WI38 (cell line): ENCODE results near the gene MAPK13.
"Not testable (repeated sequence)": the region's sequence is repeated elsewhere in the genome, so short reads cannot be mapped to it uniquely, and the experiment has no call there.

Source experiments
- H3K4me3 ChIP-seq: 2 replicates; pipeline ENCODE4 v1.5.1; 2011; ENCODE audit warnings: low read depth, mild to moderate bottlenecking, control low read depth, low read length
- TF ChIP-seq, protein P1 (sequence below): IDR thresholded peaks from 2 replicates; pipeline ENCODE4 v1.5.1; 2012; ENCODE audit warnings: low read depth, mild to moderate bottlenecking, control low read depth, low read length

MAPK13 gene

GRCh38 chr6:36129941-36130666 is at the start of gene MAPK13:
Gene MAPK13, plus strand, starts transcription at chr6:36130513. Its CDS starts 70 bp downstream, at chr6:36130583.
- TF ChIP-seq, protein P1, sequence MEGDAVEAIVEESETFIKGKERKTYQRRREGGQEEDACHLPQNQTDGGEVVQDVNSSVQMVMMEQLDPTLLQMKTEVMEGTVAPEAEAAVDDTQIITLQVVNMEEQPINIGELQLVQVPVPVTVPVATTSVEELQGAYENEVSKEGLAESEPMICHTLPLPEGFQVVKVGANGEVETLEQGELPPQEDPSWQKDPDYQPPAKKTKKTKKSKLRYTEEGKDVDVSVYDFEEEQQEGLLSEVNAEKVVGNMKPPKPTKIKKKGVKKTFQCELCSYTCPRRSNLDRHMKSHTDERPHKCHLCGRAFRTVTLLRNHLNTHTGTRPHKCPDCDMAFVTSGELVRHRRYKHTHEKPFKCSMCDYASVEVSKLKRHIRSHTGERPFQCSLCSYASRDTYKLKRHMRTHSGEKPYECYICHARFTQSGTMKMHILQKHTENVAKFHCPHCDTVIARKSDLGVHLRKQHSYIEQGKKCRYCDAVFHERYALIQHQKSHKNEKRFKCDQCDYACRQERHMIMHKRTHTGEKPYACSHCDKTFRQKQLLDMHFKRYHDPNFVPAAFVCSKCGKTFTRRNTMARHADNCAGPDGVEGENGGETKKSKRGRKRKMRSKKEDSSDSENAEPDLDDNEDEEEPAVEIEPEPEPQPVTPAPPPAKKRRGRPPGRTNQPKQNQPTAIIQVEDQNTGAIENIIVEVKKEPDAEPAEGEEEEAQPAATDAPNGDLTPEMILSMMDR, result no peak
- no peak within 1 kb of the TSS for H3K4me3 ChIP-seq

DNA sequence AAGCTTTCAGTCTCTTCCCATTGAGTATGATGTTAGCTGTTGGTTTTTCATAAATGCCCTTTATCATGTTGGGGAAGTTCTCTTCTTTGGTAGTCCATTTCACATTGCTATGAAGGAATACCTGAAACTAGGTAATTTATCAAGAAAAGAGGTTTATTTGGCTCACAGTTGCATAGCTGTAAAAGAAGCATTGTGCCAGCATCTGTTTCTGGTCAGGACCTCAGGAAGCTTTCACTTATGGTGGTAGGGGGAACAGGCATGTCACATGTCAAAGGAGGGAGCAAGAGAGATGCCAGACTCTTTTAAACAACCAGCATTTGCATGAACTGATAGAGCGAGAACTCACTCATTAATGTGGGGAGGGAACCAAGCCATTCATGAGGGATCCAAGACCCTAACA is 48.0 kb upstream of the MAPK13 start:
- TF ChIP-seq, protein P1, result no peak
- H3K4me3 ChIP-seq, result no peak overlapping the region

- TF ChIP-seq, protein P1, result no peak
- H3K4me3 ChIP-seq, result no peak overlapping the region
Observed at GRCh38 chr6:36083446-36083845, 46.9 kb upstream of the MAPK13 start.

DNA sequence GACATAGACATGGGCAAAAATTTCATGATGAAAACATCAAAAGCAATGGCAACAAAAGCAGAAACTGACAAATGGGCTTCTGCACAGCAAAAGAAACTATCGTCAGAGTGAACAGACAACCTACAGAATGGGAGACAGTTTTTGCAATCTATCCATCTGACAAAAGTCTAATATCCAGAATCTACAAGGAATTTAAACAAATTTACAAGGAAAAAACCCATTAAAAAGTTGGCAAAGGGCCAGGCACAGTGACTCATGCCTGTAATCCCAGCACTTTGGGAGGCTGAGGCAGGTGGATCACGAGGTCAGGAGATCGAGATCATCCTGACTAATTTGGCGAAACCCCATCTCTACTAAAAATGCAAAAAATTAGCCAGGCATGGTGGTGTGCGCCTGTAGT is 42.1 kb upstream of the MAPK13 start:
- H3K4me3 ChIP-seq, result not testable (repeated sequence)

DNA sequence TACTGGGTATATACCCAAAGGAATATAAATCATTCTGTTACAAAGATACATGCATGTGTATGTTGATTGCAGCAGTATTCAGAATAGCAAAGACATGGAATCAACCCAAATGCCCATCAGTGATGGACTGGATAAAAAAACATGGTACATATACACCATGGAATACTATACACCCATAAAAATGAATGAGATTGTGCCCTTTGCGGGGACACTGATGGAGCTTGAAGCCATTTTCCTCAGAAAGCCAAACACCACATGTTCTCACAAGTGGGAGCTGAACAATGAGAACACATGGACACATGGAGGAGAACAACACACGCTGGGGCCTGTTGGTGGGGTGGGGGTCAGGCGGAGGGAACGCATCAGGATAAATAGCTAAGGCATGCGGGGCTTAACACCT is 41.3 kb upstream of the MAPK13 start:
- TF ChIP-seq, protein P1, result no peak
- no peak overlapping the region for H3K4me3 ChIP-seq

- TF ChIP-seq, protein P1, result no peak
- H3K4me3 ChIP-seq, result no peak overlapping the region
Observed at GRCh38 chr6:36094238-36094637, 36.1 kb upstream of the MAPK13 start.

DNA sequence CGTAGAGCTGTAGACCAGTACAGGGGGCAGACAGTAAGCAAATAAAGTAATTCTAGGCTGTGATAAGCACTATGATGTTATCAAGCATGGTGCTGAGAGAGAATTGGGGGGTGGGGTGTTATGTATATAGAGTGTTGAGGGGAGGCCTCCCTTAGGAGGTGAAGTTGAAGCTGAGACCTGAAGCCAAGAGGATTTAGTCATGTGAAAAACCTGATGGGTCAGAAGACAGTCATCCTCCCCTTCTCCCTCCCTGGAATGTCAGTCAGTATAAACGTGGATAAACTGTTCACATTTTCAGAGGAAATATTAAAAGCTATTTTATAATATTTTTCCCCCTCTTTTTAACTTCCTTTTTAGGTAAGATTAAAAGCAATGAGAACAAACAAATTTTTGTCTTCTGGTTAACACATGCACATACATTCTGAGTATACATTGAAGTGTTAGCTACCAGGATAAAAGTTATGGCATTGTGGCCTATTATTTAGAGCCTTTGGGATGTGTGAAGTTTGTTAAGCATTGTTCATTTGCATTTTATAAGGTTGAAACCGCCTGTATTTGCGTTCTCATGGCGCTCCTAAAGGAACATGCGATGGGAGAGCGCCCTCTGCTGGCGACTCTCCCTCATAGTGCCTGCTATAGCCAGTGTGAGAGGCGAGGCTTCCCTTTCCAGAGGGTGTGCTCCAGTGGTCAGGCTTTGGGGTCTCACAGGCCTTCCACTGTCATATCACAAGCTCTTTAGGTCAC is 35.4 kb upstream of the MAPK13 start:
- H3K4me3 ChIP-seq, result no peak overlapping the region
- TF ChIP-seq, protein P1, result peak; percentile 78
